GM12874 (cell line): ENCODE data around the gene TECTB.

Experiments
- CTCF ChIP-seq: IDR thresholded peaks from 2 replicates; pipeline ENCODE4 v1.5.1; 2011; ENCODE audit warnings: low read depth, mild to moderate bottlenecking, control low read depth, low read length, moderate library complexity; ENCODE audit not compliant: insufficient read depth

Gene TECTB

GRCh38 chr10:112242769-112243168, 40.4 kb upstream of the TECTB start:
- TF ChIP-seq CTCF, result no peak

GRCh38 chr10:112243713-112244112, 39.5 kb upstream of the TECTB start:
- TF ChIP-seq CTCF, result no peak

- no peak for TF ChIP-seq CTCF
Observed at GRCh38 chr10:112244197-112244596, 39.0 kb upstream of the TECTB start.

- TF ChIP-seq CTCF, result no peak
Observed at GRCh38 chr10:112247791-112248190, 35.4 kb upstream of the TECTB start.

GRCh38 chr10:112248584-112249295, 34.5 kb upstream of the TECTB start:
- no peak for TF ChIP-seq CTCF

- no peak for TF ChIP-seq CTCF
Observed at GRCh38 chr10:112249722-112250121, 33.5 kb upstream of the TECTB start.

GRCh38 chr10:112250555-112250954, 32.6 kb upstream of the TECTB start:
- no peak for TF ChIP-seq CTCF
